Pulmonary artery endothelial cell (primary cell): Measurements from ENCODE around the gene CUX1. TPM values are rescaled to one million over a fixed set of nuclear protein-coding genes. Genes with fewer than 3 reads are reported as not detected.
A peak's percentile ranks its signal among the peaks of the same experiment; 100 is the strongest.
"Not testable (repeated sequence)": the region's sequence is repeated elsewhere in the genome, so short reads cannot be mapped to it uniquely, and the experiment has no call there.

Source experiments
- DNase-seq: peaks from one replicate; pipeline ENCODE4 v3.0.0-alpha.2; 2011; ENCODE audit warnings: low read depth, low spot score
- total RNA-seq: library from RNA; depleted of rRNA; stranded (reverse); fragments of >200 nt; gene quantifications from 2 replicates; pipeline ENCODE4 v1.2.3, GENCODE V29; 2014

The CUX1 gene
- total RNA-seq, 1 donor from 2014 or later: 20.8 TPM

DNA sequence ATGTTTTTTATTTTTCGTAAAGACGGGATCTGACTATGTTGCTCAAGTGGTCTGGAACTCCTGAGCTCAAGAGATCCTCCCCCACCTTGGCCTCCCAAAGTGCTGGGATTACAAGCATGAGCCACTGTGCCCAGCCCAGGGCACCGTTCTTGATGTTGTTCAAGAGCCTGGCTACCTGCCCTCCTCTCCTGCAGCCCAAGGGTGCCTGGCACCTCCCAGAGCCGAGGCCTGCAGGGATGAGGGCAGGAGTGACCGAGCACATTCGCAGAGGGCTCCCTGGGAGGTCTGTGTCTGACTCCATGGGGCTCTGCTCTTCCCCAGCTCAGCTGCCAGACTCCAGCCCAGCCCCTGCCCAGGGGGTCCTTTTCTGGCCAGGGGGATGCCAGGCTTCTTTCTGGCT, 484.6 kb downstream of the CUX1 start:
- DNase-seq: no peak

DNA sequence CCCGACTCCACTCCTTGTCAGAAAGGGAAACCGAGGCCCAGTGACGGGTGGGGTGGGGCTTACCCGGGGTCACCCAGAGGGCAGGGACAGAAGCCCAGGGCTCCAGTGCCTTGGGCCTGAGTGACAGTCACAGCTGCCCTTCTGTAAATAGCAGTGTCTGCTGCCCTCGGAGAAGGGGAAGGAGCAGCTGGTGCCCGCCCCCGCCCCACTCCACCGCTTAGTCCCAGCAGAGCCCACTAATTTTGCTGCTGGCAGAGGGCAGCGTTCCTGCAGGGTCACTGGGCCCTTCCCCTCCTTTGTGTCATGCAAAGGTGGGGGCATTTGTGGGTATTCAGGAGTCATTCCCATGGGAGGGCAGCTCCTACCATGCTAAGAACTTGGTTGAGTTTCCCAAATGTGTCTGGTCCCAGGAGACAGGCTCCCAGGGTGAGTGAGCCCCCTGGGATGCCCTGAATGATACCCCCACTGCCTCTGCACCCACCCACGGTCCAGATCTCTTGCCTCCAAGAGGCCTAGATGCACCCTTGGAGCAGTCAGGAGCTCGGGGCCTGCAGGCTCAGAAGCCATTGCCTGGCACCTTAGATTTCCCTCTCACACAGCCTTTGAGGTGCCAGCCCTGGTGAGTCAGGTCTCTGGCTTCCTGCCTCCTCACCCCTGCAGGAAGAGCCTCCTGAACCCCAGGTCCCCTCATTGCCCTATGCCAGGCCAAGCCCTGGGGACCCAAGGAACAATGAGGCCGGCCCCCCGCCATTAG, 486.4 kb downstream of the CUX1 start:
- no peak for DNase-seq

DNA sequence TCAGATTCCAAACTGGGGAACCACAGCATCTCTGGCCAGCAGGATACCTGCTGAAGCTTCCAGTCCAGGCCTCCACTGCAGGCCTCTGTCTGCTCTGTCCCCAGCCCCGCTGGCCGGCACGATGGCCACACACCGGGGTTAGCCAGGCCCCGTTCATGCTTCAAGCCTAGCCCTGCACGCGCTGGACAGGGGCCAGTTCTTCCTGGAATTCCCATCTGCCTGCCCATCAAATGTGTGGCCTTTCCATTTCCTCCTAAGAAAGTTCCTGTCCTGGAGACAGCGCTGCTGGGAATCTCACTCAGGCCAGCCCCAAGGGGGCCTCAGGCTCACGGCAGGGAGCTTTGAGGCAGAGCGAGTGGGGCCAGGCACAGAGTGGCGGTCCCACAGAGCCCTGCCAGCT, 487.2 kb downstream of the CUX1 start:
- DNase-seq: no peak

GRCh38 chr7:102305414-102306268, 488.2 kb downstream of the CUX1 start:
- DNase-seq: no peak

GRCh38 chr7:102306916-102307677, 489.7 kb downstream of the CUX1 start:
- no peak for DNase-seq

- DNase-seq: no peak
These were observed 493.0 kb downstream of the CUX1 start for GRCh38 chr7:102310414-102310815.

GRCh38 chr7:102312317-102312716, 494.9 kb downstream of the CUX1 start:
- no peak for DNase-seq

GRCh38 chr7:102313997-102314780, 496.8 kb downstream of the CUX1 start:
- no peak for DNase-seq

DNA sequence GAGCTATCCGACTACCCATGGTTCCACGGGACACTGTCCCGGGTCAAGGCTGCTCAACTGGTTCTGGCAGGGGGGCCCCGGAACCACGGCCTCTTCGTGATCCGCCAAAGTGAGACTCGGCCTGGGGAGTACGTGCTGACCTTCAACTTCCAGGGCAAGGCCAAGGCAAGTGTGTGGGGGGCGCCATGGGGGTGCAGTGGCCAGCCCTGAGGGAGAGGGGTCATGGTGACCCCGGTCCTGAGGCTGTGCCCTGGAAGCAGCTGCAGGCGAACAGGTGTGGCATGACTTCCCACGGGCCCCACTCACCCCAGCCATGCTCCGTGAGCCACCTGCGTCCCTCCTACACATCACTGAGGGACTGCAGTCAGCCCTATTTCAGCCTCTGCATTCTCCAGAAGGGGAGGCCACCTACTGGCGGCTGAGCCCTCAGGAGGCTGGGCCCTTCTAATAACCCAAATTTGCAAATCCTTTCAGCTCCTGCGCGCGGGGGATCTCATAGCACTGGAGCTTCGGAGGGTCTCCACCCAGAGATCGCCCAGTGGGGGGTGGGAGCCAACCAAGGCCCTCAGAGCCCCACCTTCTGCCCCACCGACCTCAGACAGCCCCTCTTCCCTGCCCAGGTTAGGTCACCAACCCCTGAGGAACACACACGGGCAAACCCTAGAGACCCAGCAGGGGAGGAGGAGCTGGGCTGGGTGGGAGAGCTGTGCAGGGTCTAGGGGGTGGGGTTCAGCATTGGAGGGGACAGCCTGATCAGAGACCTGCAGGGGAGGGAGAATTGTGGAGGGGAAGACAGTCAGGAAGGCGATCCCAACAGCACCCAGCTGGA, 500.0 kb downstream of the CUX1 start:
- DNase-seq: no peak

DNA sequence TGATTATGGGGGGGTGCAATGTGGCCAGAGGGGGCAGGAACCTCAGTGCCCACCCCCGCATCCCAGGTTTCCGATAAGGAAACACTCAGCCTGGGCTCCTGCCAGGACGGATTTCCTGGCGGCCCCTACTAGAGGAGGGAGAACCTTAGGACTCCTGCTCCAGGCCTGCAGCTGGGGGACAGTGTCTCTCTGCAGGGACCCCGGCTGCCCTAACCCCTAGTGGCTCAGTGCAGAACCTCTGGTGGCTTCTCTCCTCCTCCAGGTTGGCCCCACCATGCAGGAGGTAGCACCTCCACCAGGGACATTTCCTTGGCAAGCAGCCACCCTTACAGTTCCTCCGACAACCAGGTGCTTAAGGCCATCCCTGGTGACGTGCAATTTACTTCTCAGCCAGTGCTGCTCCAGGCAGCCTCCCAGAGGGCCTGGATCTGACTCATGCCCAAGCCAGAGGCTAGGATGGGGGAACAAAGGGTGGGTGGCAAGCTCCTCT, 501.1 kb downstream of the CUX1 start:
- DNase-seq: peak; percentile 17

DNA sequence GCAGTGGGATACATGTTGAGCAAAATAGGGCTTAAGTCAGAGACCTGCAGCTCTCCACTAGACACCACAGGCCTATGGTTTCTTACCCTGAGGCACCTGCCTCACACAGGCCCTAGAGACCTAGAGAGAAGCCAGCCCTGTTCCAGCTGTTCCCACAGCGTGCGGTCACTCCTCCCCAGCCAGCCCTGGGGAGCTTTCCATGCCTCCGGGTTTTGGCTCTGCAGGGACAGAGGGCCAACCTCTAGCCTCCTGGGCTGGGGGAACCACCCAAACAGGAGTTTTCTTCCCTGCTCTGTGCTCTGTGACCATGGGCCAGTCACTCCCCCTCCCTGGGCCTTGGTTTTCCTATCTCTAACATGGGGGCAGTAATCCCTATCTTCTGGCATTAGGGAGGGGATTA, 502.2 kb downstream of the CUX1 start:
- DNase-seq: no peak

DNA sequence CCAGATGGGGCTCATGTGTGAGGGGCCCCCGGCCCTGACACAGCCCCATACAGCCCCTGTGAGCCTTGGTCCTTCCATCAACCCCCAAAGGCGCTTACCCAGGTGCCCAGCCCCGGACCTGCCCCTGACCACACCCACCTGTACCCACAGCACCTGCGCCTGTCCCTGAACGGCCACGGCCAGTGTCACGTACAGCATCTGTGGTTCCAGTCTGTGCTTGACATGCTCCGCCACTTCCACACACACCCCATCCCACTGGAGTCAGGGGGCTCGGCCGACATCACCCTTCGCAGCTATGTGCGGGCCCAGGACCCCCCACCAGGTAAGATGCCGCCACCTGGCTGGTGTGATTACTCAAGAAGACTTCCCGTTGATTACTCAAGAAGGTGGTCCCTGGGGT, 502.8 kb downstream of the CUX1 start:
- no peak for DNase-seq

DNA sequence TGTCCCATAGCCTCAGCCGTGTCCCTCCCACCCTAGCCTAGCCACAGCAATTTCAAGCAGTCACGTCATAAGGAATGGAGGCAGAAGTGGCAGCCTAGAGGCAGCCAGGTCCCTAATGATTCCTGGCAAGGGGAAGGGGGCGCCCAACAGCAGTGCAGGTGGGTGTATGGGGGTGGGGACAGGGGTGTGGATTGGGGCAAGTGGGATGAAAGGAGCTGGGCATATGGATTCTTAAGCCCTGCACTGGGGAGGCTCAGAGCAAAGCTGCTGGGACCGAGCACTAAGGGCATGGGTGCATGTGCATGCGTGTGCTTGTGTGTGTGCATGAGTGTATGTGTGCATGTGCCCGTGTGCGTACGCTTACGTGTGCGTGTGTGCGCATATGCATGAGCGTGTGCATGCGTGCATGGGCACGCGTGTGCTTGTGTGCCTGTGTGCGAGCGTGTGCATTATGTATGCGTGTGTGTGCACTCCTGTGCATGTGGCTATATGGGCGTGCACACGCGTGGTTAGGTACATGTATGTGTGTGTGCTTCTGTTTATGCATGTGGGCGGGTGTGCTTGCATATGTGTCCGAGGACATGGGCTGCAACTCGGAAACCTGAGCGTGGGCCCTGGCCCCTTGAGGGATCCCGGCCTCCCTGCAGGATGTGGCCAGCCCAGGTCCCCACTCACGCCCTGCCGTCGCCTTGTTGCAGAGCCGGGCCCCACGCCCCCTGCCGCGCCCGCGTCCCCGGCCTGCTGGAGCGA, 503.4 kb downstream of the CUX1 start:
- no peak for DNase-seq

DNA sequence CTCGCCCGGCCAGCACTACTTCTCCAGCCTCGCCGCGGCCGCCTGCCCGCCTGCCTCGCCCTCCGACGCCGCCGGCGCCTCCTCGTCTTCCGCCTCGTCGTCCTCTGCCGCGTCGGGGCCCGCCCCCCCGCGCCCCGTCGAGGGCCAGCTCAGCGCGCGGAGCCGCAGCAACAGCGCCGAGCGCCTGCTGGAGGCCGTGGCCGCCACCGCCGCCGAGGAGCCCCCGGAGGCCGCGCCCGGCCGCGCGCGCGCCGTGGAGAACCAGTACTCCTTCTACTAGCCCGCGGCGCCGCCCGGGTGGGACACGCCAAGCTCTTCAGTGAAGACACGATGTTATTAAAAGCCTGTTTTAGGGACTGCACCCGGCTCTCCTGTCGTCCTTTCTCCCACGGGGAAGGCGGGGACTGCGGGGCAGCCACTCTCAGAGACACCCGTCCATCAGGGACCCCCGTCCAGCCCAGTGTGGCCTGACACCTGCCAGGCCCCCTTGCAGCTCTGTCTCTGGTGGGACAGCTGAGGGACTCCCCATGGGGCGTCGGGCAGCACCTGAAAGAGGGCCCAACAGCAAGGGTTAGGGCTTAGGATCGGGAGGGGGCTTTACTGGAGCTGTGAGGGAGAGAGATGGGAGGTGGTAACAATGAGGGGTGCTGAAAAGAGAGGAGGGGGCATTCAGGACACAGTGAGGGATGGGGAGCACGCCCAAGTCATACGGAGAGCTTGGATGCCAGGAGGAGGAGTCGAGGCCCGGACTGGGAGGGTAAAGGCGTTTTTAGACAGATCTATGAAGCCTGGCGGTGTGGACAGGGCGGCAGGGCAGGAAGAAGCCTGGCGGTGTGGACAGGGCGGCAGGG, 504.1 kb downstream of the CUX1 start:
- no peak for DNase-seq

- no peak for DNase-seq
These were observed 504.8 kb downstream of the CUX1 start for GRCh38 chr7:102322202-102322715.

DNA sequence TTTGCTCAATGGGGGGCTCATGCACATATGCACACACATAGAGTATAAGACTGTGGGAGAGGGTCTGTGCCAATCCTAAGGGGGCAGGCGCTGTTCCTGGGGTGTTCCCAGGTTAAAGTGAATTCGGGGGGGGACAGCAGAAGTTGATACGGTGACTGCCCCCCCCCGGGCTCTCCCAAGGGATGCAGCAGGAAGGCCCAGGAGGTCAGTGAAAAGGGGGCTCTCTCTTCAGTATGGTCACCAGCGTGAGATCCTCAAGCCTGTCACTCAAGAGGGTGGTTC, 506.4 kb downstream of the CUX1 start:
- no peak for DNase-seq

DNA sequence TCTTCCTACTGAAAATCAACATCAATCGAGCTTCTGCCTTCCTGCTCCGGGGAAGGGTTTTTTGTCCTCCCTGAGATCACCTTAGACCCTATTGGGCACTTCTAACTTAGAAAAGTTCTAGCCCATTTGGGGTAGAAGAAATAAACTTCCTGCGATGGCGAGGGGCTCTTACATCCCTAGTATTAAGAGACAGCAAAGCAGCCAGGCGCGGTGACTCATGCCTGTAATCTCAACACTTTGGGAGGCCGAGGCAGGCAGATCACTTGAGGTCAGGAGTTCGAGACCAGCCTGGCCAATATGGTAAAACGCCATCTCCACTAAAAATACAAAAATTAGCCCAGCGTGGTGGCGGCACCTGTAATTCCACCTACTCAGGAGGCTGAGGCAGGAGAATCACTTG, 507.7 kb downstream of the CUX1 start:
- not testable (repeated sequence) for DNase-seq

DNA sequence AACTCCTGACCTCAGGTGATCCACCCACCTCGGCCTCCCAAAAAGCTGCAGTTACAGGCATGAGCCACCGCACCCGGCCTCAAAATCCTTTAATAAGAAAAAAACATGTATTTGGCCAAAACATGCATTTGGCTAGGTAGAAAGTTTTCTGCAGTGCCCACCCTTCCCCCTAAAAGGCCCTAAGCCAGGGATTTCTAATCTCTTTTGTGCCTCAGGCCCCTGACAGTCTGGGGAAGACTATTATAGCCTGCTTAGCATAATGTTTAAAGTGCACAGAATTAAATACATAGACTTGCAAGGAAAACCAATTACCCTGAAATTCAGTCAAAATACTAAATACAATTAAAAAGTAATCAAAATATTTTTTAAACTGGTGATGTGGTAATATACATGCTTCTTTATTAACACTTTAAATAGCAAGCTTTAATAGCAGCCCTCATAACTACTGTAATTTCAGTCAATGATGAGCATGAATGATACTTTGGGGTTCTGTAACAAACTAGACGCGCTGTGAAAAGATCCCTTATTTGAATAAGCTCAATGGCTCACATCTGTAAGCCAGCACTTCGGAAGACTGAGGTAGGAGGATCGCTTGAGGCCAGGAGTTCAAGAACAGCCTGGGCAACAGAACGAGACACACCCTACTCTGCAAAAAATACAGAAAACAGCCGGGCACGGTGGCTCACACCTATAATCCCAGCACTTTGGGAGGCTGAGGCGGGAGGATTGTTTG, 508.9 kb downstream of the CUX1 start:
- no peak for DNase-seq
